Stimulated activated CD4-positive, alpha-beta T cell treated with anti-CD3 and anti-CD28 coated beads, Interleukin-15, amount 100 ng/mL, for 1 hour (primary cell): ENCODE data around the gene PBRM1.
"Not testable (repeated sequence)": the region's sequence is repeated elsewhere in the genome, so short reads cannot be mapped to it uniquely, and the experiment has no call there.

Source experiments
- DNase-seq, 2 donors: peaks; one replicate each; pipeline ENCODE4 v3.0.0-alpha.2; 2020; ENCODE audit warnings: low read depth in 1 of 2, low spot score in 1 of 2

The PBRM1 gene

DNA sequence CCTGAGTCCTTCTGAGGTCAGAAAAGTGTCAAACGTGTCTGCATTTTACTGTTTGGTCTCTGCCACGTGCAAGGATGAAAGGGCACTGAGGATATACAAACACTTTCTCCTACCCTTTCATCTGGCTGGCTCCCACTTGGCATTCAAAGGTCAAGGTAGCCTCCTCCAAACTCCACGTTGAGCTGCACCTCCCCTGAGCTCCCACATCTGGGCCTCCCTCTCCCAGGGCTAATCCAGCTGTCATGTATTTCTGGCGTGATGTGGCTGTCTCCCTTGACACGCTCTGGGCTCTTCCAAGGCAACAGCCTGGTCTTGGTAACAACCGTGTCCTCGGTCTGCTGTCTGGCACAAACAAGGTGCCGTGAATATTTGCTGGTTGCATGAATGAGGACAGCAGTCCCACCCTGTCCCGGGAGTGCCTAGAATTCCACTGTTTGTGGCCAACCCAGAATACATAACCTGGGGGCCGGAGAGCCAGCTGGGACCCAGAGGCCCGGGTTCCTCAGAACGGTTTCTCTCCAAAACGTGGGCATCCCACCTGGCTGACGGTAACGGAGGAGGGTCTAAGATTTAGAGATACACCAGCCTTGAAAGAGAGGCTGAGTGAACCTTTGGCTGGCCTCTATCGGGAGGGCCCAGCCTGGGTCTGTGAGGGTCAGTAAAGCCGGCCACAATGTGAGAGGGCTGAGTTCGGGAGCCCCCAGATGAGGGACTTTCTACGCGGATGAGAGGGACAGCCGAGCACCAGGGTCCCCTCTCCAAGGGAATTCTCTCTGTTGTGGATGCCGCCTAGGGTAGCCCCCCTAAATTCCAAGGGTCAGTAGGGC is 19.1 kb upstream of the PBRM1 start:
- no peak for DNase-seq

DNA sequence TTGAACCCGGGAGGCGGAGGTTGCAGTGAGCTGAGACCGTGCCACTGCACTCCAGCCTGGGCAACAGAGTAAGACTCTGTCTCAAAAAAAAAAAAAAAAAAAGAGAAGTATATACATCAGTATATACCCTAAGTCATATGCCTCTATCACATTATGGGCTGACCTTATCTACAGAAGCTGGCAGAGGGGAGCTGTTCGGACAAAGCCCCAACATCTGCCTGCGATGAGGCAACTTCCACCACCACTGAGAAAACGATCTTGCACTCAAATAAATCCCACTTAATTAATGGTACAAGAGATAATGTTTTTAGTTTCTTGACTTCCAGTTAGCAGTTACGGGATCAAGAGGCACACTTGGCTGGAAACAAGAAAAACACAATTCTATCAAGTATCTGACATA is 17.6 kb upstream of the PBRM1 start:
- DNase-seq: no peak

DNA sequence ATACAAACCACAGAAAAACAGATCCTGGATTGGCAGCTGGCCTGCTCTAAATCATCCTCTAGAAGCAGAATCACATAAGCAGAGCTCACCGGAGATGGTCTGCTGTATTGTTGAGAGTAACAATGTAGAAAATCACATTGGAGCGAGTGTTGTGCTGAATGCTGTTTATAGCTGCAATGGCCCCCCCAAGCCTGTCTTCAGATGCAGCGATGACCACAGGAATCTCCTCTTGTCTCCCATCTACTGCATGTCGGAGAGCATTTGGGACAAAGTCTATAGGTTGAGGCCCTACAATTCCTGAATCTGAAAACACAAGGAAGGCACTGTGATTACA is 11.9 kb upstream of the PBRM1 start:
- no peak for DNase-seq

DNA sequence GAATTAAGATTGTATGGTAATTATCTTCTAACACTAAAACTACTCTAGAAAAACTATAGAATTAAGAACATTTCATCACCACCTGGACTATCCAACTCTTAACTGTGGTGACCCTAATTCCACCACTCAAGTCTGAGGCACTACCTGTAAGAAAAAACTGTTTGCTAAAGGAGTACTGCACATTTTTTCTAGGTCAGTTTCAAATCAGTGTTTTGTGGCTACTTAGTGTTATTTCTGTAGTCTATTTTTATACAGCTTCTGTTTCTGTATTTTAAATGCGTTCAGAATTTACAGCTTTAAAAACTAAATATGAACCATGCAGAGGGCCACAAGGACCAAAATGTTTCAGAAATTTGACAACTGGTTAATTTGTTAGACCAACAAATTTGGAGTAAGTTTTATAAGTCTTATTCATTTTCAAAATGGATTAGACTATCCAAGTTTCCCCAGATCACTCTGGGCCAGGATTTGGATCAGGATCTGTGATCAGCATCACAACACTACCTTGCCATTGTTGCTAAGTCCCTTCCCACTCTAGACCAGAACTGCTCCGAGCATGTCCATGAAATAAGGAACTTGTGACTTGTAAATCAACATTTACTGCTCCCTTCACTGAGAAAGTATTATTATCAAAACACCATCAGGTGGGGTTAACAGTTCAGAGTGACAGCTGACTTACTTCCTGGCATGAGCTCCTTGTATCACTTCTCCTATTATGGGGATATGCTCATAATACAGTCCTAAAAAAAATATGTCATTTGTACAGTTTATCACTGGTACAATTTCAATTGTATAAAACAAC is 11.3 kb upstream of the PBRM1 start:
- no peak for DNase-seq

DNA sequence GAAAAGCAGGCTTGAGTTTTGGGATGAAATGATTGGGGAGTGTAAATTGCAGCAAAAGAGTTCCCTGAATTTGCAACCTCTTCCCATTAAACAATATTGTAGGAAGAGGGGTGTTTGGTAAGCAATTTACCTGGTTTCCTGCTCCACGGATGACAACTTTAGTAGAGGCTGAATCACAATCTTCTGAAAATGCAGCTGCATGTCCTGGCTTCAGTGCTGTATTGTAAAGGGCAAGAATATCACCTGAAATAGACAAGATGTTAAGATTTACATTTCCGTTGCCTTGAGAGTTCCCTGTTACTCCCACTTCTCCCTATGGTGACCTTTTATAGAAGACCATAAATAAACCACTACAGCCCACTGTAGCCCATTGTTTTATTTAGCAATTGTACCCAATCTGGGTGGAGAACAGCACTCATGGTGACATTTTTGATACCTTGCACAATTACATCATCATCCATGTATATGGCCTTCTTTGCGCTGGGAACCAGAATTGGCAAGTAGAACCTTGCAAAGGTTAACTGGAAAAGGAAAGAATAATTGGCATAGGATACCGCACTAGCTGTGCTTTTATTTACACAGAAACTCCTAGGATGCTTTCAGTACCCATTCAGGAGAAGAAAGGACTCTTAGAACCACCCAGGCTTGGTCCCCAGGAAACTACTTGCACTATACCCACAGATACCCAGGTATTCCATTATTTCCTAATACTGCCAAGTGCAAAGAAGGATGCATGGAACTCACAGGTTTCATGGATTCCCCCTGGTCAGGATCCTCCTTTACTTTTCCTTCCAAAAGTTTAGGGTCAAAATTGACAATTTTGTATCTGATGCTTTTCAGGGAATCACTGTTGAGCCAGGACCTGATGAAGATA is 10.3 kb upstream of the PBRM1 start:
- no peak for DNase-seq

DNA sequence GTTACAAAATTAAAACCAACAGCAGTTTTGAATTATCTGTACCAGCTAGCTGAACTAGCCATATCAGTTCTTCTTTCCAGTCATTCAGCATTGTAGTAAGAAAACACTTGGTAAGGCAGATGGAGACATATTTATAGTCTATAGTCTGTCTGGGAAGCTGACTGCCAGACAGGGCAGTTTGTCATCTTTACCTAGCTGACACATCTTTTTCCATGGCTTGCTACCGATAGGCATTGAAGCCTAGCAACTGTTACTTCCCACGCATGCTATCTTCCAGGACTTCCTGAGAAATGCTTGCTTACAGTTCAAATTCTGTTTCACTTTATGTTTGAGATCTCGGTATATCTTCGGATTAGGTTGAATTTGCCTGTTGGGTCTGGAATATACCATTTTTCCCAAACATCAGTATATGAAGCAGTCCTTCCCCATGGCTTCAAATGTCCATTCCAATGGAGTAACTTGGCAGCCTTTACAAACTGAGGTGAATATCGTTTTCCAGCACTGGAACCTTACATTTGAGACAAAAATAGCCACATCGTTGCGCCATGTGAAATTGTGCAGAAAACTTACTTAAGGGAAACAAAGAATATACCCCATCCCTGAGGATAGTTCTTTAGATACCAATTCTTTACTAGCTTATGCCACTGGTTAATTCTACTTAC is 8.9 kb upstream of the PBRM1 start:
- no peak for DNase-seq

DNA sequence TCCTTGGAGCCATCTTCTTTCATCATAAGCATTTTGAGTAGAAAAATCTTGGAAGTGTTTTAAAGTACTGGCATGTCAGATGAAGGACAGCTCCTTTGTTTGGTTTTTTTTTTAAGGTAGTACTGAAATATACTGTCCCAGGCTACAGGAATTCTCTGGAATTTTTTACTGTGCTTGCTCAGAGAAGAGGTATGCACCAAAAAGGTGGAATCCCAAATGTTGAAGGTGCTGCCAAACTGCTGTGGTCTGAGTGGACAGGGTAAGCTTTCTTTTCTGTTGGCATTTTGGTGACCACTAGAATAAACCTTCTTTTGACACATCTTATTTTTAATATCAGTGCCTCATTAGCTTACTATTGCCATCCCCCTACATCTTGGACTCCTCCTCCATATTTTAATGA is 7.4 kb upstream of the PBRM1 start:
- no peak for DNase-seq

DNA sequence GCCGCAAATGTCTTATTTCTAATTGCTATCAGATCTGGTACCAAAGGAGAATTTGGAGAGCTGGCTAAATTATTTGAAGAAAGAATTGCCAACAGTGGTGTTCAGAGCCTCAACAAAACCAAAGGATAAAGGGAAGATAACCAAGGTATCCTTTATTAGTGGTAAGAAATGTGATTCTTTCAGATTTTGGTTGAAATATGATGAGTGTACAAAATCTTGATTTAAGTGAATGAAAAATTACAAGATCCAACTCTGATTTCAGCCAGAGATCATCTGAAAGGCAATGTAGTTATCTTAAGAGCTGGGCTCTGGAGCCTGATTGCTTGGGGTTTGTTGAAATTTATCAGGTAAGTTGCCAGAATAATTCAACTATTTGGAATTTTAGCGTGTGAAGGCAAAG is 4.8 kb upstream of the PBRM1 start:
- no peak for DNase-seq

DNA sequence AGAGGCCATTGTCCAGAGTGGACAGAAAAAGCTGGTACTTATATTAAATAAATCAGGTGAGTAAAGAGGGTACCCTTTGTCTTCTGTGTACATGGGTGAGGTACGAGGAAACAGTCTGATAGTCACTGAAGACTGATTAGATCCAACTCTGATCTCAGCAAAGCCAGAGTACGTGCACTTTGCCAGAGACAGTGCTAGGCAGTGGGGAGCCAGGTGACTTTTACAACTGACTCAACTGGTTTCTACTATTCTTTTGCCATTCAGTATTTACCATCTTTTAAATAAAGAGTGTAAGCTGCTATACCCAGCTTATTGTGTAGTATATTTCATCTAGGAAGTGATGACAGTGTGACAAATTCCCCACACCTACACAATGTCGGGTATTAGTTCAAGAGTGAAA is 3.4 kb upstream of the PBRM1 start:
- DNase-seq: no peak

DNA sequence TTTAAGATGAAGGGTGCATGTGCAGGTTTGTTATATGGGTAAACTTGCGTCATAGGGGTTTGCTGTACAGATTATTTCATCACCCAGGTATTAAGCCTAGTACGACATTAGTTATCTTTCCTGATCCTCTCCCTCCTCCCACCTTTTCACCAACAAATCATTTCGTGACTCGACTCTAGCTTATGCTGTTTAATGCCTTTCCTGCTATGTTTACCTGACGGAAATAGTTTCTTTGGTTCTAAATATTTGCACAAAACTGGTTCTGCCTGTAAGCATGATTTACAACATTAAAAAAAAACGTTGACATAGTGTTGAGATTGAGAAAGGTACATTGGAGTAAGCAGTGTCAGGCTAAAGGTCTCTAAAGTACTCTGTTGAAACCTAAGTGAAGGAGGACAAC is 2.6 kb upstream of the PBRM1 start:
- DNase-seq: no peak

DNA sequence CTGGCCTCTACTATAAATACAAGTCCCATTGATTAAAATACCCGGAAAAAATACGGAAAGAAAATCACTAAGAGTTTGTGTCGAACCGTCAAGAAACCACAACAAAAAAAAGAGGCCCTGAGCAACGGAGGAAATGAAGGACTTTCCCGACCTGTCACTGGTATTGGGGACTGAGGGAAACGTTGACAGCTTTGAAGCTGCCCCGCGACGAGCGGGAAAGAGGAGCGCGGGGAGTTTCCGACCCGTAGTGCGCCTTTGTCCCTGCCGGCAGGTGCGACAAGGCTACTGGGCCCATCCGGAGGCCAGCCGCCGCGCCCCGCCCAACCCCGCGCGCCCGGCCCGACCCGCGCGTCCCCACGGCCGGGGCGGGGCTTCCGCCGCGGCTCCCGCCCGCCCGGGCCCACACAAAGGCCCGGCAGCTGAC is 416 bp downstream of the PBRM1 start:
- peak; percentile 57 to 66 for DNase-seq

DNA sequence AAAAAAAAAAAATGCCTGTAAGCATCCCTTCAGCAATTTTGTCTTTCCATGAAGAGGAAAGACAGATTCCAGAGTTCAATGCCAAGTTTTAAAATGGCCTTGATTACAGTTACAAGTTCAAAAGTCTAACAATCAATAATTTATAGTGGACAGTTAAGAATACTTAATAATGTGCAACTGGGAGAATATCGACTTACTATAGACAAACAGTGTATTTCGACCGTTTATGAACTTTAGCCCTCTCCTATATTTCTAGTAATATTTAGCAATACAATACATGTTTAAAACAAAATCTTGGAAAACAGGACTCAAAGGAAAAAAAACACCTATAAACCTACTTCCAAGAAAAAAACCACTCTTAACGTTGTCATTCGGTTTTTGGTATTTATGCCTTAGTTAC is 1.5 kb downstream of the PBRM1 start:
- no peak for DNase-seq

DNA sequence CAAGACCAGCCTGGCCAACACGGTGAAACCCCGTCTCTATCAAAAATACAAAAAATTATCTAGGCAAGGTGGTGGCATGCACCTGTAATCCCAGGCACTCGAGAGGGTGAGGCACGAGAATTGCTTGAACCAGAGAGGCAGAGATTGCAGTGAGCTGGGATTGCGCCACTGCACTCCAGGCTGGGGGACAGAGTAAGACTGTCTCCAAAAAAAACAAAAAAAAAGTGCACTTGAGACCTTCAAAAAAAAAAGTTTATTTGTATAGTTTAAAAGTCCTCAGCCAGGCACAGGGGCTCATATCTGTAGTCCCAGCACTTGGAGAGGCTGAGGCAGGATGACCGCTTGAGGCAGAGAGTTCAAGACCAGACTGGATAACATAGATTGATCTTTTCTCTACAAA is 2.1 kb downstream of the PBRM1 start:
- no peak for DNase-seq

DNA sequence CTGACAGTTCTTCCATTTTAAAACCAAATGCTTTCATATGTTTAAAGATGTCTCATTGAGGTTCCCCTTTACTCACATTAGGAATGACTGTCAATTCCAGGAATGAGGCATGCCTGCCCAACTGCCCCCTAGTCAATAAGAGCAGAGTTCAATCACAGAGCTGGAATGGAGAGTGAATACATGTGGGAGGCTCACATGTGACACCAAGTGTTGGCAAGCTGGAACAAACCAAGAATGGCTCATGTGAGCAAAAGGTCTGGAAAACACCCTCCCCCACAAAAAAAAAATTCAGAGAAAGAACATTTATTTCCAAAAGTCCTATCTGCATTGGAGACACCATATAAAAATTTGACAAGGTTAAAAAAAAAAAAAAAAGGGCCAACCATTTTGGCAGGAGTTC is 3.7 kb downstream of the PBRM1 start:
- no peak for DNase-seq

DNA sequence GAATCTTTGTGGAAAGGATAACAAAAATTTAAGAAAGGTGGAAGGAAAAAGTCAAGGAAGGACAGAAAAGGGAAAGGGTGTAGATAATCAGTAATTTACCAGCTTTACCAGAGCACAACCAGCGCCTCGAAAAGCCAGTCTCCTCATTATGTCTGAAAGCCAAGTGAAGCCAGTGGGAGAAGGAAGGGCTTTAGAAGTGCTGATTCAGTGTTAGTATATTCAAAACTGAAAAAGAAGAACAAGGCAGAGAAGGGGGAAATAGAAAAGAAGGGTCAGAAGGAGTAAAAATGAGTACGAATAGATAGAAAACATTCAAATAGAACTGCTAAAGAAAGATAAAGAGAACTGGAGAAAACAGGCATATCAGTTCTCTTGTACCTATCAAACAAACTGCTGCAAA is 4.1 kb downstream of the PBRM1 start:
- no peak for DNase-seq

DNA sequence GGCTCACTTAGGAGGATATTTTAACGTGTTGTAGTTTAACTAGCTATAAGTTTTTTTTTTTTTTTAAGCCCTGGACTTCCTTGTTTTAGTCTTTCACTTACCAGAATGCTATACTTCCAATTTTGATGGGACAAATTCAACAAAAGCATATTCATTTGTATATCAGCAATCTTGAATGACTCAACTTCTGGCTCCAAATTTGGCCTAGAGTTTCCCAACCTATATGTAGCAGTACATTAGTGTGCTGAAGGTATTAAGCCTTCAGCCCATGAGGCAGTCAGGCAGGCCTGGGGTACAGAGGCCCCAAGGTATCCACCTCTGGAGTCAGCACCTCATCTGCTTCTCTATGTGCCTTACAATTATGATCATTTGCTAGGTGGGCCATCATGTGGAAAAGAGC is 5.9 kb downstream of the PBRM1 start:
- DNase-seq: no peak

DNA sequence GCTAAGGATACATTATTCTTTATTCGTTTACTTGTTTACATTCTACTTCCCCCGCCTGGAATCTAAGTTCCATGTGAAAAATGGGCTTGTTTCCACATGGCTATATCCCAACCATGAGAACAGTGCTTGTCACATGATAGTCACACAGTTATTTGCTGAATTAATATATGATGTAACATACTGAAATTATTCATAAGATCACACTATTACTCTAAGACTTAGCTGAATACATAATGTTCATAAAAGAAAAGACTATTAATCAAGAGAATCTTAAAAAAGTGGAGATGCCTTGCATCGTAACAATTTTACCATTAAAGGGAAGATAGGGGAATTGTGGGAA is 6.5 kb downstream of the PBRM1 start:
- no peak for DNase-seq

DNA sequence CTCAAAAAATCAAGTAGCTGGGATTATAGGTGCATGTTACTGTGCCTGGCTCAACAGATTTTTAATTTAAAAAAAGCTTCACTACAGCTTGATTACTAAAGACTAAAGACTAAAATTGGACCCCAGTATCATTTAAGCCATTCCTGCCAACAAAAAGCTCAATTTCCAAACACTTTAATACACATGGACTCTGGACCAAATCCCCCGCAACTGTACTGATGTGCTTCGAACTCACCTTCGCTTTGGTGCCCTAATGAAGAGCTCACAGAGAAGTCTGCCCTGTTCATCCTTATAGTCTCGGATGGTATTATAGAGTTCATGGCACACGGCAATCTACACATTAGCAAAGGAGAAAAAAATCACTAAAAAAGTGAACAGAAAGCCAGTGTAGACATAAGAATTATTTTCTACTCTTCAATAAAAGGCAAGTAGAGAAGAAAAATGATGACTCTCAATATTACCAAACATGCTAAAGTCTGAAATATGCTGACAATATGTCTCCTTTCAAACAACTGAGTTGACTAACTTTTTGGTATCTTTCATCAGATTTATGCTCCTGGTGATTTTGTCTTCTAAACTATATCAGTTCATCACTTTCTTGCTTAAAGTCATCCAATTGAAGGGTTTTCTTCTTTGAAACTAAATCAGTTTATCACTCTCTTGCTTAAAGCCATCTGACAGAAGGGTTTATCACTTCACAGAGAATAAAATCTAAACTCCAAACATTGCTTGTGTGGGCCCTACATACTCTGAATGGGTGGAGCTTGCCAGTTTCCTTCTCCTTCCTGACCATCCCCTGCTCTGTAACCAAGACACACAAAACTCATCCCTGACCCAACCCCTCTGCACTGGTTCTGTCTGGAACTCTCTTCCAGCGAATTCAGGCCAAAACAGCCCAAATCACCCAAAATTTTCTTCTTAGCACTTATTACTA is 7.2 kb downstream of the PBRM1 start:
- no peak for DNase-seq

DNA sequence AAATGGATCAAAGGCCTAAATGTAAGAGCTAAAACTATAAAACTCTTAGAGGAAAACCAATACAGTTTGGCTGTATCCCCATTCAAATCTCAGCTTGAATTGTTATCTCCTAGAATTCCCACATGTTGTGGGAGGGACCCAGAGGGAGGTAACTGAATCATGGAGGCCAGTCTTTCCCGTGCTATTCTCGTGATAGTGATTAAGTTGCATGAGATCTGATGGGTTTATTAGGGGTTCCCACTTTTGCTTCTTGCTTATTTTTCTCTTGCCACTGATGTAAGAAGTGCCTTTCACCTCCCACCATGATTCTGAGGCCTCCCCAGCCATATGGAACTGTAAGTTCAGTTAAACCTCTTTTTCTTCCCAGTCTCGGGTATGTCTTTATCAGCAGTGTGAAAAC is 9.5 kb downstream of the PBRM1 start:
- DNase-seq: not testable (repeated sequence)

DNA sequence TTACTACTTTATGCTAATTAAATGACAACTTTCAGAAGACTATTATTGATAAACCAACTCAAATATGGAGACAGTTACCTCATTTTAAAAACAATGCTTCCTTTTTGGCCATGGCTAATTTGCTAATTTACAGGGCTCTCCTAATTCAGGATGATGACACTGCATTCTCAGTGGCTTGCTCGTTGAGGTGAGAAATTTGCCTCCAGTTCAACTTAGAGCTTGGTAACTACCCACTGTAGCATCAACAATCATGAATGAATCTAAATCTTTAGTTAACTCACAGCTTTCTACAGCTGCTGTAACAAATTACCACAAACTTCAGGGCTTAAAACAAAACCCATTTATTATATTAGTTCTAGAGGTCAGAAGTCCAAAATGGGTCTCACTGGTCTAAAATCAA is 14.0 kb downstream of the PBRM1 start:
- no peak for DNase-seq
